IPS DF 4.7 (cell line): ENCODE measurements around the gene PCBP3.
"Not testable (repeated sequence)": the region's sequence is repeated elsewhere in the genome, so short reads cannot be mapped to it uniquely, and the experiment has no call there.

Experiments used
- DNase-seq: peaks from one replicate; pipeline ENCODE4 v3.0.0-alpha.2; 2013; ENCODE audit warnings: low spot score; ENCODE audit errors: extremely low read depth

PCBP3 gene

DNA sequence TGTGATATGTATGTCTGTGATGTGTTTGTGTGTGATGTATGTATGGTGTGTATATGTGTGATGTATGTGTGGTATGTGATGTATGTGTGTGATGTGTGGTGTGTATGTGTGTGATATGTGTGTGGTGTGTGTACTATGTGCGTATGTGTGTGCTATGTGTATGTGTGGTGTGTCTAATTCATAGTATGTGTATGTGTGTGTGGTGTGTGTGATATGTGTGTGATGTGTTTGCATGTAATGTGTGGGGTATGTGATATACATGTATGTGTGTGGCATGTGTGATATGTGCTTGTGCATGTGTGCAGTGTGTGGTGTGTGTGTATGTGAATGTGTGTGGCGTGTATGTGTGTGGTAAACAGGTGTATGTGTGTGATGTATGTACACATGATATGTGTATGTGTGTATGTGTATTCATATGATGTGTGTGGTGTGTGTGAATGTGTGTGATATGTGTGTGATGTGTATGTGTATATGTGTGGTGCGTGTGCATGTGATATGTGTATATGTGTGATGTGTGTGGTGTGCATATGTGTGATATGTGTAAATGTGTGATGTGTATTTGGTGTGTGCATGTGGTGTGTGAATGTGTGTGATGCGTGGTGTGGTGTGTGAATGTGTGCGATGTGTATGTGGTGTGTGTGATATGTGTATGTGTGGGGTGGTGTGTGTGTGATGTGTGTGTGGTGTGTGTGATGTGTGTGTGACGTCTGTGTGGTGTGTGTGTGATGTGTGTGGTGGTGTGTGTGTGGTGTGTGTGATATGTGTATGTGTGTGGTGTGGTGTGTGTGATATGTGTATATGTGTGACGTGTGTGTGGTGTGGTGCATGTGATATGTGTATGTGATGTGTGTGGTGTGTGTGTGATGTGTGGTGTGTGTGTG lies 8.0 kb upstream of the PCBP3 start:
- no peak for DNase-seq

DNA sequence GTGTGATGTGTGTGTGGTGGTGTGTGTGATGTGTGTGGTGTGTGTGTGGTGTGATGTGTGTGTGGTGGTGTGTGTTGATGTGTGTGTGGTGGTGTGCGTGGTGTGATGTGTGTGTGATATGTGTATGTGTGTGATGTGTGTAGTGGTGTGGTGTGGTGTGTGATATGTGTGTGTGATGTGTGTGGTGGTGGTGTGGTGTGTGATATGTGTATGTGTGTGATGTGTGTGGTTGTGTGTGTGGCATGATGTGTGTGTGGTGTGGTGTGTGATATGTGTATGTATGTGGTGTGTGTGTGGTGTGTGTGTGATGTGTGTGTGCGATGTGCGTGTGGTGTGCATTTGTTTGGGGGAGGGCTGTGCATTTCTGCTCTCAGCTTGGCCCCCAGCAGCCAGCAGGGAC lies 7.1 kb upstream of the PCBP3 start:
- no peak for DNase-seq

DNA sequence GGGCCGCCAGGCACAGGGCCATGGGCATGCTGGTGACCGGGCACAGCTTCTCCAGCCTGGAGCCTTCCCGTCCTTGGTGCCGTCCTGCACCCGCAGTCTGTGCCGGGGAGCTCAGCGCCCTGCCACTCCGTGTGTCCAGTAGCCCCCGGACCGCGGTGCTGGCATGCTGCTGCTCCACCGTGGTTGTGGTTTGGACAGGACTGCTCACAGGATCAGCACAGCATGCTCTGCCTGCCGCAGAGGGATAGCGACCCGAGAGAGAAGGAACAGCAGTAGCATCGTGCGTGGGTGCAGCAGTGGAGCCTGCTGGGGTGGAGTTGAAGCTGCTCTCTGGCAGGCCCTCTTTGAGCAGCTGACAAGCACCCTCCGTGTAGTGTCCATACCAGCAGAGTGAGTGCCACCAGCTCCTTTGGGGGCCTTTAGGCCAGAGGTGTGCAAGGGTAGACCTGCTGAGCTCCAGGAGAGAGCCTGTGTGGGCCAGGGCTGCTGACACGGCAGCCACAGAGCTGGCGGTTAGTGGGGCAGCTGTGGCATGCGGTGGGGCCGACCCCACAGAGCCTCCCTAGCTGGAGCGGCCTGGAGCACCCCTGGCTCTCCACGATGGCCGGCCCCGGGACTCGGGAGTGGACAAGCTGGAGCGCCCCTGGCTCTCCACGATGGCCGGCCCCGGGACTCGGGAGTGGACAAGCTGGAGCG lies 6.4 kb upstream of the PCBP3 start:
- DNase-seq: no peak

DNA sequence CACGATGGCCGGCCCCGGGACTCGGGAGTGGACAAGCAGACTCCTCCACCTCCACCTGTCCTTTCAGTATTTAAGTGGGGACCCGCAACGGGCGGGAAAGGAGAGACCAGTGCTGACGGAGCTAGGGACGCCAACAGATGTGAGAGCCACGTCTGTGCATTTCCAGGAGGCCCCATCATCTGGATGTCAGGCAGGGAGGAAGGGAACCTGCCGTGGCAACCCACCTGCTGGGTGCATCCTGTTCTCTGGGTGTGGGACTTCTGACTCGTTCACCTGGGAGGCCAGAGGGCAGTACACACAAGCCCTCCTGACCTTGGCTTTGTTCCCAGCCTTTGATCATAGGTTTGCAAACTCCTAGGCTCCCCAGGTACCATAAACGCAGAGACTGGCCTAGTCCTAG lies 5.6 kb upstream of the PCBP3 start:
- DNase-seq: no peak

DNA sequence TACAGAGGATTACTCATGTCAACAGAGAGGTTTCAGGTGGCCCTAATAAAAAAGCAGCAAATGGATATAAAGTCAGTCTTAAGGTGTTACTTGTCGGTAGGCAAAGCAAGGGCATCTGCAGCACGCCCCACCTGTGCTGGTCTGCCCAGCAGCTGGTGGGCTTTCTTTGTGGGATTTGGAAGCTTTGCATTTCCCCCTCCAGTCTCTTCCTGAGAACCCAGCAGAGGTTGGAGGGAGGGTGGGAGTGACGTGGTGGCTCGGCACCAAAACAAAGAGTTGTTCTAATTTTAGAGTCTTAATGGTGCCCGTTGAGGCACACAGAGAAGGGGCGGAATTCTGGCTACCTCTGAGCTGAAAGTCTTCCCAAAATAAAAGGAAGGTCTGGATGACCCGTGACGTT lies 4.8 kb upstream of the PCBP3 start:
- no peak for DNase-seq

DNA sequence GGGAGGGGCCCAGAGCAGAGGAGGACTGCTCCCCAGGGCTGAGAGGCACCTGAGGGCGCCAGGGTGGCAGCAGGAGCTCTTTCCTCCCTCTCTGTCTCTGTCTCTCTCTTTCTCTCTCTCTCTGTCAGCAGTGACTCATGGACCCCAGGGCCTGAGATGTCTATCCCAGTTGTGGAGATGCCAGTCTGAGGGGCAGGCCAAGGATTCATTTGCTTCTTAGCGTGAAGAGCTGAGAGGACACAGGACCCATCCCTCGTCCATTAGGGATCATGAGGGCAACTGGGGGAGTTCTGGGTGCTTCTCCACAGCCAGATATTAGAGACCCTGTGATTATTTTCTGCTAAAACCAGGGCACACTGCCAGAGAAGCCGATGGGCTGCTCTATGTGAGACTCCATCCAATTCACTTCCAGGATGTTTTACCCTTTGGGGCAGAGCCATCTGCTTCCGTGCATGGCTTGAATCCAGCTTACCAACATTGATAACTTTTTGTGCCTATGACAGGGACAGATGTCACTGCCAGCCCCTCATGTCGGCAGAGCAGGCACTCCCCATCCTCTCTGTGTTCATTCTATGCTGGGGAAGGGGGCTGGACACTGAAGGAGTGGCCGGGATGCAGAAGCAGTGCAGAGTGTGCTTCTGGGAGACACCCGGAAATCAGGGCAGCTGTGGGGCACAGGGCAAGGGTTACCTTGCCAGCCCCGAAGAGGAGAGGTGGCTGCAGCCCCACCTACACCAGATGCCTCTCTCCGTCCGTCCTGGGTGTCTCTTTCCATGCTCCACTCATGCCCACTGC lies 4.1 kb upstream of the PCBP3 start:
- no peak for DNase-seq

DNA sequence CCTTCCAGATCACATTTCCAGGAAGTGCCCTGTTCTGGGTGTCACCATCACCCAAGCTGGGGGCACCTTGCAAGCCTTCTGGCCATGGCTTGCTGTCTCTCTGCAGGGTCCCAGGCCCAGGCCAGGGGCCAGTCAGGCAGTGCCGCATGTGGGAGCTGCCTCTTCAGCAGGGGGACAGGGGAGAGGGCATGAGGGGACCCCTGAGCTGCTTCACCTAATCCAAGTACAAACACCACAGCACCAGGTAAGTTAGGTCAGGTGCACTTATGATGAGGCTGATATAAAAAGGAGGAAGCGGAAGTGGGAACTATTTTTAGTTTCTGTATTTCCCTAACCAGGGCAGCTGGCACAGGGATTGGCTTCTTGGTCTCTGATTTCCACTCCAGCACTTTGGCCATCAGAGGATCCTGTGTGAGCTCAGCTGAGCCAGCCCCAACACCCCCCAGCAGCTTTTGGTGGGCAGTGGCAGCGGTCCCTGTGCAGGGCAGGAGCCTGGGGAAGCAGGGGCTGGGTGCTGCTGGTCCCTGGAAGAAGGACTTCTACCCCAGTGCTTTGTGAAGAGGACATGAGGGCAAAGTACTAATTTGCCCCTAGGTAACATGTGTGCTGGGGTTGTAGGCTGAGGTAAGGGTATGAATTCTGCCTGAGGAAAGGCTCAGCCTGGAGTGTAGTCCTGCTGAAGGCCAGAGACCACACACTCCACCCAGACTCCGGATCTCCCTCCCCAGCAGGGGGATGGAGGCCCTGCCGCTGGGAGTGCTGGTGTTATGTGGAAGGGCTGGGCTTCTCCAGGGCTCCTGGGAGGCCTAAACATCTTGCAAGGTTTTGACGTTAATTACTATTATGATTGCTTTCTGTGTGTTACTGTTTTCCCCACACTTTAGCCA lies 3.3 kb upstream of the PCBP3 start:
- DNase-seq: no peak

DNA sequence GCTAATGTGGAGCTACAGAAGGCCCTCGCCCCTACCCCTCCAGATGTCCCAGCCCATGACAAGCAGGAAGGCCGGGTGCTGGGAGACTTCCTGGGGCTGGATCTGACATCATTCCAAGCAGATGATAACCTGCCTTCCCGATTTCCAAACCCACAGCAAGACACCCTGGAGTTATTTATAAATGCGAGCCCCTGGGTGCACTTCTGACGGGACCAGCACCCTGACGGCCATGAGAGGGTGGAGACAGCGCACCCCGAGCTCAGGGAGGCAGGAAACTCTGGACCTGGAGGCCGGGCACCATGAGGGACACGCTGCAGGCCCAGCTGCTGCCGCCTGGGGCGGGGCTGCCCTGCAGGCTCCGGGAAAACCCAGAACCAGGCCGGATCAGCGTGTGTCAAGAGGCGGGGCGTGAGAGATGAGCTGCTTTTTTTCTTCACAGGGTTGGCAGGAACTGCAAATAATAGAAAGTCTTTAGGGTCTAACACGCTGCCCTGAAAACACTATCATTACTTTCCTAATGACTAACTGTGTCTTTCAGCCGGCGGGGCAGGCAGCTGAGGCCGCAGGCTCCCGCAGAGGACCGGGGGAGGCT lies 2.5 kb upstream of the PCBP3 start:
- no peak for DNase-seq

DNA sequence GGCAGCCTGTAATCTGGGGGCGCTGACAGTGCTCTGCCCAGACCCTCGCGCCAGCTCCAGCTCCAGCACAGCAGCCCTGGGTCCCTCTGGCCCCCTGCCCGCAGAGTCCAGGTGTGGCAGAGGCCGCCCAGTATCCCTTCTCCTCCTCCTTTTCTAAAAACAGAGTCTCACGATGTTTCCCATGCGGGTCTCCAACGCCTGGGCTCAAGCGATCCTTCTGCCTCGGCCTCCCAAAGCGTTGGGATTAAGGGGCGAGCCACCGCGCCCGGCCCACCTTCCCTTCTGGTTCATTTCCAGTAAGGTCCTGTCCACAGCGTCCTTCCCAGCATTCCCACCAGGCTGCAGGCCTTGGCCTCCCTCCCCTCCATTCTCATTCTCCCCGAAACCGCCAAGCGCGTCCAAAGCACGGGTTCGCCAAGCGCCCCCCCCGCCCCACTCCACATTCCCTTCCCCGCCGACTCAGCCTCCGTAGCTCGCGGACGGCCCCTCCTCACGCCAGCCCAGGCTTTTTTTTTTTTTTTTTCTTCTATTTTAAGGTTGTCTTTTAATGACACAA lies 2.0 kb upstream of the PCBP3 start:
- no peak for DNase-seq

DNA sequence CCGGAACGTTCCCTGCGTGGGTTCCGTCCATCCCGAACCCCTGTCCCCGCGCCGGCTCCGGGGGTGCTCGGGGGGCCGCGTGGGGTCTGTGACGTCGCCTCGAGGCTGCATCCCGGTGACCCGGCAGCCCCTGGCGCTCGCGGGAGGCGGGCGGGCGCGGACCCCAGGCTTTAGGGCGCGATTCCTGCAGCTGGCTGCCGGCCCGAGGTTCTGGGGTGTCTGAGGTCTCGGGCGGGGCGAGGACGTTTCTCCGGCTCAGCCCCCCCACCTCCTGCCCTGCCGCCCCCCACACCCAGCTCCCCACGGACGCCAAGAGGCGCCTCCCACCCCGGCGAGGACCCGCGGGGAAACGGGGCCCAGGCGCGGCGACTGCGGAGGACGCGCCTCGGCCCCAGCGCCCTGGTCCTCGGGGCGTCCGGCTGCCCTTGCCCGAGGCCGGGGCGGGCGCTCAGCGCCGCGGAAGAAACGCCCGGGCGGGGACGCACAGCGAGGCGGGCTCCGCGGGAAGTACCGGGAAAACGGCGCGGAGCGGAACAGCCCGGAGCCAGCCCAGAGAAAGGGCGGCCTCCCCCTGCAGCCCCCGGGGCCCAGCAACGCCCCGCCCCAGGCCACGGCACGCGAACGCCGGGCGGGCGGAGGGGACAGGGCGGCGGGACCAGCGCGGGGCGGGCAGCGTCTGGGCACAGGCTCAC lies 1.3 kb upstream of the PCBP3 start:
- DNase-seq: no peak

DNA sequence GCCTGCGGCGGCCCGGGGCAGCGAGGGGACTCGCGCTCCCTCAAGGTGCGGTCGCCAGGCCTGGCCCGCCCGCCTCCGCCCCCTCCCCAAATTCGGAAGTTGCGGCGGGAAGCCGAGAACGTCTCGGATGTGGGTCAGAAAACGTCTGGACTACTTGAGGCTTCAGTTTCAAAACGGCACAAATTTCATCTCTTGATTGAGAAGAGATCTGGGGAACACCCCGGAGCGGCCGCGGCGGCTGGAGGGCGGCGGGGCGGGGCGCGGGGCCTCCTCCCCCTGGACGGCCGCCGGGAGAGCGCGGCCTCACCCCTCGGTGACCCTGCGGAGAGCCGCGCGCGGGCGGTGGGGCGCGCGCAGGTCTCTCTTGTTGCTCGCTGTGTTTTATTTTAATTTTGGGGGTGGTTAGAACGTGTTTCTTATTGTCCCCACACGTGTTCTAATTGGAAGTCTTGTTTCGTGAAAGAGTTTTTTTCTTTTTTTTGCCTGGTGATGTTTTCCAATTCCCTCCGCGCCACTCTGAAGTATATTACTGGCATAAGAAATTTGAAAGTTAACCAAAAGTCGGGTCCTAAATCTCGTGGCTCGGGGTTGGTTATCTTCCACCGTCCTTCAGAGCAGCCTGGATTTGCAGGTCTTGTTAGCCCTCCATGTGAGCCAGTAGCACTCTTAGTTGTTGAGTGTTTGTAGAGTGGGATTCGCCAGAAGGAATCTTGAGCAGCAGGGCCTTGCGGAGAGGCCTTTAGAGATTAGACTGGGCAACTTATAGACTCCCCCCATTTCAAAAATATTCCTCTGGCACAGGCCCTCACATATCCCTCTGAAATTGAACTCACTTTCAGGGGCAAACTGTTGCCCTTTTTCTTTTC lies 749 bp downstream of the PCBP3 start:
- no peak for DNase-seq

DNA sequence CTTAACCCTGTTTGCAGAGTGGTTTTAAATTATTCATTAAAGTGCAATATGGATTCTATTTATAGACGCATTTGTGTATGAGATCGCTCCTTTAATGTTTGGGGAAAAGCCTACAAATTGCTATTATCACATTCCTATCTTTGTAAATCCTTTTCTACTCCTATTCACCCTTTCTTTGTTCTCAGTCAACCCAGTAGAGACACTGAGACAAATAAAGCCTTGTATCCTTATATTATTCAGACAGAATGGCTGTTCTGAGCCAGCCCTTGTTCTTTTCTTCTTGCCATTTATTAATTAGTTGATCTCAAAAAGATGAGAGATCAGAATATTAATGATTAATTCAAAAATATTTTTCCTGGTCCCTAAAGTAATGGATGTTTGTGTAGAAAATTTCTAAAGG lies 8.4 kb downstream of the PCBP3 start:
- no peak for DNase-seq

DNA sequence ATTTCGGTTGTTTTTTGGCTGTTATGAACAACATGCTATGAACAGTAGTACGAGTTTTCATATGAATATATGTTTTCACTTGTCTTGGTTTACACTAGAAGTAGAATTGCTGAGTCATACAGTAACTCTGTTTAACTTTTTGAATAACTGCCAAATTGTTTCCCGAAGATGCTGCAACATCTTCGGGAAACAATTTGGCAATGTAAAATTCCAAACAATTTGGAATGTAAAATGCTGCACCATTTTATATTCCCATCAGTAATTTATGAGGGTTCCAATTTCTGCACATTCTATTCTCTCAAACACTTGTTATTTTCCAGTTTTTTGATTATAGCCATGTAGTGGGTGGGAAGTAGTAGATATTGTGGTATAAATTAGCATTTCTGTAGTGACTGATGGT lies 11.6 kb downstream of the PCBP3 start:
- no peak for DNase-seq

DNA sequence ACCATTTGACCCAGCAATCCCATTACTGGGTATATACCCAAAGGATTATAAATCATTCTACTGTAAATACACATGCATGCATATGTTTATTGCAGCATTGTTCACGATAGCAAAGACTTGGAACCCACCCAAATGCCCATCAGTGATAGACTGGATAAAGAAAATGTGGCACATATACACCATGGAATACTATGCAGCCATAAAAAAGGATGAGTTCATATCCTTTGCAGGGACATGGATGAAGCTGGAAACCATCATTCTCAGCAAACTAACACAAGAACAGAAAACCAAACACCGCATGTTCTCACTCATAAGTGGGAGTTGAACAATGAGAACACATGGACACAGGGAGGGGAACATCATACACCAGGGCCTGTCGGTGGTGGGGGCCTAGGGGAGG lies 12.6 kb downstream of the PCBP3 start:
- DNase-seq: not testable (repeated sequence)

DNA sequence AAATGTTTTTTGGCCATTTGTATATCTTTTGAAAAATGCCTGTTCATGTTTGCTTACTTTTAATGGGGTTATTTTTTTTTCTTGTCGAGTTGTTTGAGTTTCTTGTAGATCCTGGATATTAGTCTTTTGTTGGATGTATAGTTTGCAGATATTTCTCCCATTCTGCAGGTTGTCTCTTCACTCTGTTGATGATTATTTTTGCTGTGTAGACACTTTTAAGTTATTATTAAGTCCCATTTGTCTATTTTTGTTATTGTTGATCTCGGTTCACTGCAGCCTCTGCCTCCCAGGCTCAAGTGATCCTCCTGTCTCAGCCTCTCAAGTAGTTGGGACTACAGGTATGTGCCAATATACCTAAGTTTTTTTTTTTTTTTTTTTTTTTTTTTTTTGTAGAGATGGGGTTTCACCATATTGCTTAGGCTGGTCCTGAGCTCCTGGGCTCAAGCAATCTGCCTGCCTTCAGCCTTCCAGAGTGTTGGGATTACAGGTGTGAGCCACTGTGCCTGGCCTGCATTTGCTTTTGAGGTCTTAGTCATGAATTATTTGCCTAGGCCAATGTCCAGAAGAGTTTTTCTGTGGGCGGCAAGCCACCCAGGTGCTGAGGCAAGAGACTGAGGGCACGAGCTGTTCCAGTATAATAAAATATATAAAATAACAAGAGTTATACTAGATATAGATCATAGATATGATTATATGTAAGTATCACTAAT lies 18.5 kb downstream of the PCBP3 start:
- DNase-seq: not testable (repeated sequence)

DNA sequence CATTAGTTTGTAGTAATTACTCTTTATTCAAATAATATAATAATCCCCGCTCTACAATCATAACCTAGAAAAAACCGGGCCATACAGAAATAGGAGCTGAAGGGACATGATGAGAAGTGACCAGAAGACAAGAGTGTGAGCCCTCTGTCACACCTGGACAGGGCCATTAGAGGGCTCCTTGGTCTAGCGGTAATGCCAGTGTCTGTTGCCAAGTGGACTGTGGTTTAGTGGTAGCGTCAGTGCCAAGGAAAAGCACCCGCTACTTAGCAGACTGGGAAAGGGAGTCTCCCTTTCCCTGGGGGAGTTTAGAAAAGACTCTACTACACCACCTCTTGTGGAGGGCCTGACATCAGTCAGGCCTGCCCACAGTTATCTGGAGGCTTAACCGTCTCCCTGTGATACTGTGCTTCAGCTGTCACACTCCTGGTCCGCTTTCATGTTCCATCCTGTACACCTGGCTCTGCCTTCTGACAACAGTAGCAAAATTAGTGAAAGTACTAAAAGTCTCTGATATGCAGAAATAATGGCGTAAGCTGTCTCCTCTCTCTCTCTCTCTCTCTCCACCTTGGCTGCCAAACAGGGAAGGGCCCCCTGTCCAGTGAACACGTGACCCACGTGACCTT lies 19.2 kb downstream of the PCBP3 start:
- DNase-seq: not testable (repeated sequence)

DNA sequence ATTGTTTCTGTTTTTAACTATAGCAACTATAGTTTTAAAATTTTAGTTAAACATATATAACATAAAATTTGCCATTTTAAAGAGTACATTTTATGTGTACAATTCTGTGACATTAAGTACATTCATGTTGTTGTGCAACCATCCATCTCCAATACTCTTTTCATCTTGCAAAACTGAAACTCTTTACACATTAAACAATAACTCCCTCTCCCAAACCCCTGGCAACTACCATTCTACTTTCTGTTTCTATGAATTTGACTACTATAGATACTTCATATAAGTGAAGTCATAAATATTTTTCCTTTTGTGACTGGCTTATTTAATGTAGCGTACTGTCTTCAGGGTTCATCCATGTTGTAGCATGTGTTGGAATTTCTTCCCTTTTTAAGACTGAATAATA lies 25.9 kb downstream of the PCBP3 start:
- no peak for DNase-seq

DNA sequence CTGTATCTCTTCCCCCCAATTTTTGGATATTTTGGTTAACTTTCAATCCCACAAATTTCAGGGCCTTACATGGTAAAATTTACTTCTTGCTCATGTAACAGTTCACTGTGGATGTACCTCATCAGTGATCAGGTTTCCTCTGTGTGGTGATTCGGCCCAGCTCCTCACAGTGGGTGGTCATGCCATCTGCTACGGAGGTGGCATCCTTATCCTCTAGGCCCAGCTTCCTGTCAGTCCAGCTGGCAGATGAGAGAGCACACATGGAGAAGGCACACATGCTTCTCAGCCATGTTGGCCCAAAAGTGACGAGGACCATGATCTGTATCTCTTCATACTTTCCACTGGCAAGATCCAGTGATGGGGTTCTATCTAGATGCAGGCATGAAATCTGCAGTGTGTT lies 27.2 kb downstream of the PCBP3 start:
- DNase-seq: no peak
